Stimulated activated CD4-positive, alpha-beta T cell treated with anti-CD3 and anti-CD28 coated beads, Interleukin-12 subunit alpha, Interleukin-12 subunit beta, amount 100 ng/mL, for 4 hours (primary cell): ENCODE results near the gene IL13RA1.
A peak's percentile ranks its signal among the peaks of the same experiment; 100 is the strongest.
"Not testable (repeated sequence)": the region's sequence is repeated elsewhere in the genome, so short reads cannot be mapped to it uniquely, and the experiment has no call there.

Experiments
- DNase-seq: peaks from one replicate; pipeline ENCODE4 v3.0.0-alpha.2; 2020

Gene IL13RA1

GRCh38 chrX:118795528-118796280 is 68.3 kb downstream of the IL13RA1 start:
- no peak for DNase-seq

GRCh38 chrX:118802857-118803256 is 75.5 kb downstream of the IL13RA1 start:
- DNase-seq: no peak

GRCh38 chrX:118807151-118808017 is 80.0 kb downstream of the IL13RA1 start:
- DNase-seq: peak; percentile 22

GRCh38 chrX:118817257-118817656 is 89.9 kb downstream of the IL13RA1 start:
- DNase-seq: not testable (repeated sequence)

GRCh38 chrX:118823263-118824172 is 96.1 kb downstream of the IL13RA1 start, which contains the start of gene ZCCHC12:
Gene ZCCHC12 (plus strand): TSS chrX:118823824. CDS start chrX:118825245, 1,421 bp downstream.
- DNase-seq: peak; percentile 19

- no peak for DNase-seq
These were observed 96.8 kb downstream of the IL13RA1 start for GRCh38 chrX:118824173-118824730.

- no peak for DNase-seq
These were observed 97.8 kb downstream of the IL13RA1 start for GRCh38 chrX:118825227-118825626.

GRCh38 chrX:118839334-118839958 is 112.0 kb downstream of the IL13RA1 start:
- peak; percentile 65 for DNase-seq
